ENCODE results near the gene NBPF11.
"Not testable (repeated sequence)": the region's sequence is repeated elsewhere in the genome, so short reads cannot be mapped to it uniquely, and the experiment has no call there.

Gene NBPF11

GRCh38 chr1:148151911-148152656, at the start of gene NBPF11:
TSS of gene NBPF11 (minus strand) at chr1:148152281. CDS start at chr1:148127003, 25,278 bp downstream.
- DNase-seq: peak; percentile 86 to 94

GRCh38 chr1:148197396-148197795, 45.3 kb upstream of the NBPF11 start:
- not testable (repeated sequence) for DNase-seq

GRCh38 chr1:148196949-148197348, 44.9 kb upstream of the NBPF11 start:
- DNase-seq: not testable (repeated sequence)

- DNase-seq: not testable (repeated sequence)
Measured at GRCh38 chr1:148195115-148195514, 43.0 kb upstream of the NBPF11 start.

- DNase-seq: not testable (repeated sequence)
Measured at GRCh38 chr1:148188768-148189167, 36.7 kb upstream of the NBPF11 start.

GRCh38 chr1:148178682-148179081, 26.6 kb upstream of the NBPF11 start:
- DNase-seq: not testable (repeated sequence)

- DNase-seq: not testable (repeated sequence)
Measured at GRCh38 chr1:148175414-148175813, 23.3 kb upstream of the NBPF11 start.

GRCh38 chr1:148171995-148172394, 19.9 kb upstream of the NBPF11 start:
- not testable (repeated sequence) for DNase-seq

- no peak for DNase-seq
Measured at GRCh38 chr1:148166558-148167492, 14.7 kb upstream of the NBPF11 start.

- no peak for DNase-seq
Measured at GRCh38 chr1:148162363-148162762, 10.3 kb upstream of the NBPF11 start.

- DNase-seq: no peak
Measured at GRCh38 chr1:148161053-148161901, 9.2 kb upstream of the NBPF11 start.

- DNase-seq: no peak
Measured at GRCh38 chr1:148160343-148161052, 8.4 kb upstream of the NBPF11 start.

- no peak for DNase-seq
Measured at GRCh38 chr1:148160048-148160342, 7.9 kb upstream of the NBPF11 start.

GRCh38 chr1:148158341-148159003, 6.4 kb upstream of the NBPF11 start:
- no peak for DNase-seq

GRCh38 chr1:148157803-148158202, 5.7 kb upstream of the NBPF11 start:
- DNase-seq: not testable (repeated sequence)

GRCh38 chr1:148155494-148156275, 3.6 kb upstream of the NBPF11 start:
- not testable (repeated sequence) for DNase-seq

GRCh38 chr1:148152795-148153194, 714 bp upstream of the NBPF11 start:
- DNase-seq: not testable (repeated sequence)

GRCh38 chr1:148151371-148151819, 686 bp downstream of the NBPF11 start:
- DNase-seq: peak in 1 of 2 experiments; percentile 44

- DNase-seq: not testable (repeated sequence)
Measured at GRCh38 chr1:148150945-148151344, 1.1 kb downstream of the NBPF11 start.

GRCh38 chr1:148150014-148150413, 2.1 kb downstream of the NBPF11 start:
- not testable (repeated sequence) for DNase-seq

All from SHP77 (cell line).